Measurements from ENCODE around the gene GOSR2. TPM values are rescaled to one million over a fixed set of nuclear protein-coding genes. Genes with fewer than 3 reads are reported as not detected.

GOSR2 gene
- total and polyA plus RNA-seq, 2 of the 4 experiments (the other 2 are of a cell fraction), result 63.4 to 75.6 TPM

DNA sequence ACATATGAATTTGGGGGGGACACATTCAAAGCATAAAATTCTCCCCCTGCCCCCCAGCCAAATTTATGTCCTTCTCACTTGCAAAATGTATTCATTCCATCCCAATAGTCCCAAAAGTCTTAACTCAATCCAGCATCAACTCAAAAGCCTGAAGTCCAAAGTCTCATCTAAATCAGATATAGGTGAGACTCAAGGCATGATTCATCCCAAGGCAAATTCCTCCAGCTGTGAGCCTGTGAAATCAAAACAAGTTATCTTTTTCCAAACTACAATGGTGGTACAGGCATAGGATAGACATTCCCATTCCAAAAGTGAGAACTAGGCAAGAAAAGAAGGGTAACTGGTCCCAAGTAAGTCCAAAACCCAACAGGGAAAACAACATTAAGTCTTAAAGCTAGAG, 5.9 kb upstream of the GOSR2 start:
- in situ Hi-C loops (cut with MboI; ENCODE audit: low sequenced_read_pairs), result no loop called here
- H3K79me1 ChIP-seq (ENCODE audit: low read depth in 1 of 2, low read length in 2 of 2), result no peaks in the 10 kb centered on the region
- no peak for DNase-seq
- H3K56ac ChIP-seq (ENCODE audit: extremely low read depth, insufficient read depth, low read length), result no peak overlapping the region
- no peak overlapping the region for H3K4me2 ChIP-seq (ENCODE audit: low read depth, low read length)
- no peak overlapping the region for H3K9ac ChIP-seq (ENCODE audit: low read depth, low read length)
- CTCF ChIA-PET, result no interaction called here
- H3K4me3 ChIP-seq (ENCODE audit: insufficient read depth, low read depth, low read length), result no peak overlapping the region
- no peak overlapping the region for H2BK5ac ChIP-seq (ENCODE audit: low read depth, low read length, poor library complexity, severe bottlenecking)
- no peaks in the 10 kb centered on the region for H3K4me1 ChIP-seq (ENCODE audit: control insufficient read depth, insufficient read depth, low read length)
- dilution Hi-C loops (cut with HindIII; ENCODE audit: low sequenced_read_pairs, unreplicated experiment), result no loop called here
- no peak overlapping the region for H2BK15ac ChIP-seq (ENCODE audit: low read depth, low read length)
- H3K9me1 ChIP-seq (ENCODE audit: insufficient read depth, low read length), result no peaks in the 10 kb centered on the region
- no peak for TF ChIP-seq BHLHE40 (IDR thresholded peaks at IDR 0.05; ENCODE audit: low read depth, low read length)
- no peak for TF ChIP-seq MAZ (IDR thresholded peaks at IDR 0.05; ENCODE audit: borderline replicate concordance, low read depth, low read length)
- no peak for TF ChIP-seq MXI1 (IDR thresholded peaks at IDR 0.05; ENCODE audit: borderline replicate concordance, low read depth, low read length)
- TF ChIP-seq, protein P1, sequence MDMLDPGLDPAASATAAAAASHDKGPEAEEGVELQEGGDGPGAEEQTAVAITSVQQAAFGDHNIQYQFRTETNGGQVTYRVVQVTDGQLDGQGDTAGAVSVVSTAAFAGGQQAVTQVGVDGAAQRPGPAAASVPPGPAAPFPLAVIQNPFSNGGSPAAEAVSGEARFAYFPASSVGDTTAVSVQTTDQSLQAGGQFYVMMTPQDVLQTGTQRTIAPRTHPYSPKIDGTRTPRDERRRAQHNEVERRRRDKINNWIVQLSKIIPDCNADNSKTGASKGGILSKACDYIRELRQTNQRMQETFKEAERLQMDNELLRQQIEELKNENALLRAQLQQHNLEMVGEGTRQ (IDR thresholded peaks at IDR 0.05; ENCODE audit: low read depth, low read length), result no peak
- POLR2A ChIA-PET (ENCODE audit: unreplicated experiment), result no interaction called here
- no peak overlapping the region for H4K8ac ChIP-seq (ENCODE audit: low read depth in 2 of 2, low read length in 2 of 2)
- H3K4ac ChIP-seq (ENCODE audit: low read depth, low read length), result no peak overlapping the region
- no peaks in the 10 kb centered on the region for H4K20me1 ChIP-seq (ENCODE audit: insufficient read depth, low read length)
- no peak overlapping the region for H3K14ac ChIP-seq (replicated peaks; ENCODE audit: low read depth, low read length)
- no TSS peak for BruUV-seq (replicated peaks)
- ATAC-seq (ENCODE audit: low read depth), result no peak
- intact Hi-C loops (cut with micrococcal nuclease), result no loop called here
- H3K9me3 ChIP-seq (ENCODE audit: control insufficient read depth, insufficient read depth, low read length), result no peaks in the 10 kb centered on the region
- no peak overlapping the region for H2AK9ac ChIP-seq (replicated peaks; ENCODE audit: low read depth, low read length, poor library complexity)
- no peak overlapping the region for H3K23ac ChIP-seq (ENCODE audit: low read depth, low read length)
- no peak overlapping the region for H4K5ac ChIP-seq (ENCODE audit: low read depth, low read length)
- H3K18ac ChIP-seq (ENCODE audit: low read depth, low read length), result no peak overlapping the region
- H3K36me3 ChIP-seq (ENCODE audit: control insufficient read depth, insufficient read depth, low read length), result no peaks in the 10 kb centered on the region
- H2AK5ac ChIP-seq (ENCODE audit: low read depth, low read length), result no peak overlapping the region
- no peak overlapping the region for H2BK20ac ChIP-seq (ENCODE audit: low read depth, low read length)
- H2BK120ac ChIP-seq (ENCODE audit: low read depth, low read length), result no peak overlapping the region
- H4K91ac ChIP-seq (ENCODE audit: insufficient read depth, low read depth, low read length), result no peak overlapping the region
- no peak overlapping the region for H2AFZ ChIP-seq (replicated peaks; ENCODE audit: low read length, poor library complexity)
- peaks cover 13% of the 10 kb centered on the region for H3K27me3 ChIP-seq (ENCODE audit: control insufficient read depth, insufficient read depth, low read length)
- H3K27ac ChIP-seq (ENCODE audit: insufficient read depth, low read length), result no peak overlapping the region
